Measurements from ENCODE around the gene KCNN1.
"Not testable (repeated sequence)": the region's sequence is repeated elsewhere in the genome, so short reads cannot be mapped to it uniquely, and the experiment has no call there.

Gene KCNN1

DNA sequence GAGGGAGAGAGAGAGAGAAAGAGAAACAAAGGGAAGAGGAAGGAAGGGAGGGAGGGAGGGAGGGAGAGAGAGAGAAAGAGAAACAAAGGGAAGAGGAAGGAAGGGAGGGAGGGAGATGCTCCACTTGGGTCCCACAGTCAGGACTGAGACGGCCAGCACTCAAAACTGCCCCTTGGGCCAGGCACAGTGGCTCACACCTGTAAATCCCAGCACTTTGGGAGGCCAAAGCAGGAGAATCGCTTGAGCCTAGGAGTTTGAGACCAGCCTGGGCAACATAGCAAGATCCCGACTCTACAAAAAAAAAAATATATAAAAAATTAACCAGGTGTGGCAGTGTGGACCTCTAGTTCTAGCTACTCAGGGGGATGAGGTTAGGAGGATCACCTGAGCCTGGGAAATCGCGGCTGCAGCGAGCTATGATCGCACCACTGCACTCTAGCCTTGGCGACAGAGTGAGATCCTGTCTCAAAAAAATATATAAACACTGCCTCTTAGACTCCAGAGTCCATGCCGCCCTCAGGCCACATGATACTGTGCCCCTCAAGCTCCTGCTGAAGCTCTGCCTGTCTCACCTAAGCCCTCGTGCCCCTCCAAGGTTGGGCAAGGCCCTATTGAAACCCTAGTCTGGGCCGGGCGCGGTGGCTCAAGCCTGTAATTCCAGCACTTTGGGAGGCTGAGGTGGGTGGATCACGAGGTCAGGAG is 49.5 kb downstream of the KCNN1 start:
- Mint-ChIP-seq H3K27ac (no peak overlapping the region), H3K4me1 (ENCODE audit: low read depth) (peaks cover 66% of the 10 kb centered on the region), H3K27me3 (no peaks in the 10 kb centered on the region), H3K4me3 (no peak overlapping the region), H3K9me3 (ENCODE audit: low read depth) (no peaks in the 10 kb centered on the region), H3K36me3 (peaks cover 10% of the 10 kb centered on the region)

DNA sequence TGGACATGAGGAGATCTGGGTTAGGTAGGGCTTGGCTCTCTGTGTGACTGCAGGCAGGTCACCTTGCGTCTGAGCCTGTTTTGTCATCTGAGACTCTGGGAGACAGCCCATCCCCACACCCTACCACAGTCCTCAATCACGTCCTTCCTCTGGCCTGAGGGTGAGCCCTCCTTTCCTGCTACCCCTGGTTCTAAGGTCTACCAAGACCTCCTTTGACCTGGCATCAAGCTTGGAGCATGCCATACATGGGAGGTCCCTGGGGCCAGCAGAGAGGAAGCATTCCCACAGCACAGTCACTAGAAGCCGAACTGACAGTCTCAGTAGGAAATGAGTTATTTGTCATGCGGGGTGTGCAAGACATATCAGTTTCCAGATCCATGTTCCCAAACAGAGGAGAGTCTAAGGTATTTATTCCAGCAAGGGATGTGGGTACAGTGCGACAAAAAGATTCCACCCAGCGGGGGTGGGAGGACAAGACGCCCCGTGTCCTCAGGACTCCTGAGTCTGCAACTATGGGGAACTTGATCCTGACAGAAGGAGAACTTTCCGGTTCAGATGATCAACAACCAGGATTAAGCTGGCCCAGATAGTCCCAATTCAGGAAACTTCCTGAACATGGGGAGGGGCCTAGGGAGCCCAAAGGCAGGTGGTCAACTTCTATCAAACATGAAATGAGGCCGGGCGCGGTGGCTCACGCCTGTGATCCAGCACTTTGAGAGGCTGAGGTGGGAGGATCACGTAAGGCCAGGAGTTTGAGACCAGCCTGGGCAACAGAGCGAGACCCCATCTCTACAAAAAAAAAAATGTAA is 50.6 kb downstream of the KCNN1 start:
- H3K4me3 Mint-ChIP-seq, result no peak overlapping the region

DNA sequence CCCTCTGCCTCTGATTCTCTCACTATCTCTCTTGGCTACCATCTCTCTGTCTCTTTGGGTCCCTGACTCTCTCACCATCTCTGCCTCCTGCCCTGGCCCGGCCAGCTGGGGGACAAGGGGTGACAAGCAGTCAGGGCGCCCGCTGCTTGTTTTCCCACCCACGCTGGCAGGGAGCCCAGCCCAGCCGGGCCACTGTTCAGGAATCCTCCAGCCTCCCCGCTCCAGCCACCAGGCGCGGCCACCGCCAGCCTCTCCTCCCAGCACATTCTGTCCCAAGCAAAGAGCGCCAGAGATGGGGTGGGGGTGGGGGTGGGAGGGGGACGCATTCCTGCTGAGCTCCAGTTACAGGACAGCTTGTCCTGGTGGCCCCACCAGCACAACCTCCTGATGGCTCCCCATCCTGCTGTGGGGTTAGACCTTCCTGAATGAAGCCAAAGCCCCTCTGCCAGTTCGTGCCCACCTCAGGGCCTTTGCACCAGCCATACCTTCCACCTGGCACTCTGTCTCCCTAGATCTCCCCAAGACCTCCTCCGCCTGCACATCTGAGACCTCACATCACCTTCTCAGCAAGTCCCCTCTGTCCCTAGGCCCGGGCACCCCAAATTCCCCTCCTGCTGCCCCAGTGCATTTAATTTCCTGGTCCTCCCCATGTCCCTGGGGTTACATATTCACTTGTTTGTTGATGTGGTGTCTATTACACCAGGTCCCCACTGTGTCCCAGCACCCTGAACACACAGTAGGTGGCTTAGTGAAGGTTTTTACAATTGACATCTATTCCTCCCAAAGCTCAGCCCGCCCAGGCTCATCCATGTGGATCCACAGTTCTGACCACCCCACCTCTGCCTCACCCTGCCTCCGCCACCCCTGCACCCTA is 53.5 kb downstream of the KCNN1 start:
- peak overlapping the region; percentile 40 for H3K4me3 Mint-ChIP-seq
- peaks cover 3% of the 10 kb centered on the region for H3K36me3 Mint-ChIP-seq
- peaks cover 70% of the 10 kb centered on the region for H3K4me1 Mint-ChIP-seq (ENCODE audit: low read depth)
- H3K9me3 Mint-ChIP-seq (ENCODE audit: low read depth), result no peaks in the 10 kb centered on the region
- peak overlapping the region; percentile 94 for H3K27ac Mint-ChIP-seq
- no peaks in the 10 kb centered on the region for H3K27me3 Mint-ChIP-seq

More for the DNA sequence above, 50.6 kb downstream of the KCNN1 start:
- Mint-ChIP-seq H3K36me3 (peaks cover 10% of the 10 kb centered on the region), H3K27me3 (no peaks in the 10 kb centered on the region), H3K27ac (peak overlapping the region; percentile 64), H3K4me1 (ENCODE audit: low read depth) (peaks cover 78% of the 10 kb centered on the region), H3K9me3 (ENCODE audit: low read depth) (no peaks in the 10 kb centered on the region)

DNA sequence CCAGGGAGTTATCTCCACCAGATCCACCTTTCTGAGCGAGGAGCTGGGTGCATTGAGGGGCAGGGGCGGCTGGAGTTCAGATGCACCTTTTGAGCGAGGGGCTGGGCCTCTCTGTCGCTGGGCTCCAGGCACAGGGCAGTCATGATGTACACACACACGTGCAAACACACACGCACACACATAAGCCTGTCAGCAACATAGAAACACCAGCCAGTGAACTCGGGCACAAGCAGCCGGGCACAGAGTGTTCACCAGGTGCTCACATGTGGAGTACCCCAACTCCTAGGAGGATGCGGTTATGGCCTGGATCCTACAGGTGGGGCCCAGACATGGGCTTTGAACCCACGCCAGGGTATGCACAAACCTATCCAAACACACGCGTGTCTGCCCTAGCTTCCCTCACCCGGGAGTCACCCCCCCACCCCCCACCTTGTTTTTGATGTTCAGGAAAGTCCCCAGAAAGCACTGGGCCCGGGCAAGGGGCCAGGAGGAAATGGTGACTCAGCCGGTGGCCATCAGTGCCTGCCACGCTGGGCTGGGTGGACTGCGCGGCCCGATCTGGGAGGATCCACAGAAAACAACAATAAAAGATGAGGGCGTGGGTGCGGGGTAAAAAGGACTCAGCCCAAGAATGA is 54.3 kb downstream of the KCNN1 start:
- Mint-ChIP-seq H3K9me3 (ENCODE audit: low read depth) (no peaks in the 10 kb centered on the region), H3K4me3 (peak overlapping the region; percentile 40), H3K4me1 (ENCODE audit: low read depth) (peaks cover 67% of the 10 kb centered on the region), H3K36me3 (no peaks in the 10 kb centered on the region), H3K27ac (peak overlapping the region; percentile 94), H3K27me3 (no peaks in the 10 kb centered on the region)

DNA sequence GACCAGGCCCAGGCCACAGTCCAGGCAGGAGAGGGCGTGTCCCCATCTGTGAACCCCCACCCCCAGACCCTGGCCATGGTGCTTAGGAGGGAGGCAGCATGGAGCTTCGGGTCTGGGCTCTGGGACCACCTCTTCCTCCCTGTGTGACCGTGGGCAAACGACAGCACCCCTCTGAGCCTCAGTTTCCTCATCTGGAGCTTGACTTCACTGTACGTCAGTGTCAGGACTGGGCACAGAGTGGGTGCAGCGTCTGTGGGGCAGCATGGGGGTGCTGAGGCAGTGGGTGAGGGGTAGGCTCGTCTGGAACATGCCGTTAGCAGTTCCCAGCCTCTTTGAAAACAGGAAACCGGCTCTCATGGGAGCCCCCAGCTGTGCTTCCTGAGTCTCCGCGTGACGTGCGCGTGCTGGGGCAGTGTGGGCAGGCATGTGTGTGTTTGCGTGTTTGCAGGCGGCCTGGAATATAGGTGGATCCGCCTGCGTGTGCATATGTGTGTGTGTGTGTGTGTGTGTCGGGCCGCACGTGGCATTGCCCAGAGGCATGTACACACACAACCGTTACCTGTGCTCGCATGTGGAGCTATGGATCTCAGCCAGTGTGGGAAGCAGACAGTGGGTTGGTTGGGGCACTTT is 56.8 kb downstream of the KCNN1 start:
- Mint-ChIP-seq H3K9me3 (ENCODE audit: low read depth) (no peaks in the 10 kb centered on the region), H3K36me3 (no peaks in the 10 kb centered on the region), H3K4me3 (peak overlapping the region; percentile 52), H3K4me1 (ENCODE audit: low read depth) (peaks cover 54% of the 10 kb centered on the region), H3K27ac (peak overlapping the region; percentile 97), H3K27me3 (no peaks in the 10 kb centered on the region)

DNA sequence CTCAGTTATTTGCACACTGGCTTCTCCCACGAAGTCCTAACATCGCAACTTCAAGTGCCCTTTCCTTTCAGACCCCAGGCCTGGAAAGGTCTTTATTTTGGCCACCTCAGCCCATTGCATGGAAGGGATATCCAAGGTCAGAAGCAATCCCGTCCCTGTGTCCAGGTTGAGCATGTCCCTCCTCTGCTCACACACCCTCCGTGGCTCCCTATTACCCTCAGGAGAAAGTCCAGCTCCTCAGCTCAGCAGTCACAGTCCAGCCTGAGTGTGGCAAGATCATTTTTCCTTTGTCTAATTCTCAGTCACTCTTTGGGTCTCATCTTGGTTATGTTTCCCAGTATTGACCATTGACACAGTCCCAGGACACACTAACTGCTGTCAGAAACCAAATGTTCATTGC is 60.2 kb downstream of the KCNN1 start:
- Mint-ChIP-seq H3K4me1 (ENCODE audit: low read depth) (peaks cover 35% of the 10 kb centered on the region), H3K4me3 (no peak overlapping the region), H3K27ac (no peak overlapping the region), H3K27me3 (no peaks in the 10 kb centered on the region), H3K36me3 (no peaks in the 10 kb centered on the region), H3K9me3 (ENCODE audit: low read depth) (no peaks in the 10 kb centered on the region)

DNA sequence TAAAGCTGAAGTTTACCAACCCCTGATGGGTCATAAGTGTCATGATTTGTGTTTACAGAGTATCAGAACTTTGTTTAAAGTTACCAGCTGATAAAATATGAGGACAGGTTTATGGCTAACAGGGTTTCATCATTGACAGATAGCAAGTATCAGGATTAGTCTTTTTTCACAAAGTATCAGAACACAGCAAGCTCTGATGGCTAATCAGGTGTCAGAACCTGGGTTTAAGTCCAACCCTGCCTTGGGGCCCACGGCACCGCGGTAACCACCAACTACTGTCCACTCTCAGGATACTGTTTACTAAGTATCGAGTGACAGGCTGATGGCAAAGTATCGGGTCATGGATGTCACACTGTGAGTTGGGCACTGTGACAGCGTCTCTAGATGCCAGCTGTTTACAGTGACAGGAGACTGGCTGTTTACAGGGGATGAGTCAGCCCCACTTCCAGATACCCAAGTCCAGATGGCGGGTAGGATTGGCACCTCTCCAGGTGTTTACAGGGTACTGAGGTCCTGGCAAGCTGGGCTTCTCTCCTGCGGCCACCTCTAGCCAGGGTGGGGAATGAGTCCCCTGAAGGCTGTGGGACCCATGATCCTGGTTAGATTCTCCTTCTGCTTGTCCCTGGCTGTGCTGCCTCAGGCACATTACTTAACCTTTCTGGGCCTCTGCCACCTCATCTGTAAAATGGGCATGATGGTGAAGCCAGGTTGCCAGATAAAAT is 62.9 kb downstream of the KCNN1 start:
- no peaks in the 10 kb centered on the region for H3K36me3 Mint-ChIP-seq
- H3K9me3 Mint-ChIP-seq (ENCODE audit: low read depth), result no peaks in the 10 kb centered on the region
- H3K4me3 Mint-ChIP-seq, result no peak overlapping the region
- H3K4me1 Mint-ChIP-seq (ENCODE audit: low read depth), result peaks cover 17% of the 10 kb centered on the region
- no peak overlapping the region for H3K27ac Mint-ChIP-seq
- H3K27me3 Mint-ChIP-seq, result no peaks in the 10 kb centered on the region

DNA sequence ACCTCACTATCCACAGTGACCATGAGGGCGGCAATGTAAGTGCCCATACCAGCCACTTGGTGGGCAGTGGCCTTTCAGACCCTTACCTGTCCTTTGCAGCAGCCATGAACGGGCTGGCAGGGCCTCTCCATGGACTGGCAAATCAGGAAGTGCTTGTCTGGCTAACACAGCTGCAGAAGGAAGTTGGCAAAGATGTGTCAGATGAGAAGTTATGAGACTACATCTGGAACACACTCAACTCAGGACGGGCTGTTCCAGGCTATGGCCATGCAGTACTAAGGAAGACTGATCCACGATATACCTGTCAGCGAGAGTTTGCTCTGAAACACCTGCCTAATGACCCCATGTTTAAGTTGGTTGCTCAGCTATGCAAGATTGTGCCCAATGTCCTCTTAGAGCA is 64.5 kb downstream of the KCNN1 start:
- not testable (repeated sequence) for H3K4me3 Mint-ChIP-seq; H3K27me3 Mint-ChIP-seq; H3K27ac Mint-ChIP-seq; H3K36me3 Mint-ChIP-seq; H3K9me3 Mint-ChIP-seq (ENCODE audit: low read depth)
- H3K4me1 Mint-ChIP-seq (ENCODE audit: low read depth), result peaks cover 19% of the 10 kb centered on the region

DNA sequence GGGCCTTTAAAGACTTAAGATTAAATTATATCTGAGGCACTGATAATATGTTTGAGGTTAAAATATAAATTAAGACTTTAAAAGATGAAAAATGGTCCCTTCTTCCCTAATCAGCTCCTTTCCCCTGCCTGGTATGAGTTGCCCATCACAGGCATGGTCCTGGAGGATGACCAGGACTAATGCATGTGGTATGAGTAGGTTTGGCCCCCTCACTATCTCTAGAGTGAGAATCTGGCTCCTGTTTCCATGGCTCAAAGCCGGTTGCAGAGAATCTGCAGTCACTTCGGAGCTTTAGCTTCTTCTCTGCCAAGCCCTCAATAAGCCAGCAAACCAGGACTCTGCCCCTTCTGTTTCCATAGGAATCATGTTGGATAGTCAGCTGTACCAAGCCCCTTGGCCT is 65.2 kb downstream of the KCNN1 start:
- H3K36me3 Mint-ChIP-seq; H3K27ac Mint-ChIP-seq; H3K9me3 Mint-ChIP-seq (ENCODE audit: low read depth); H3K4me3 Mint-ChIP-seq; H3K27me3 Mint-ChIP-seq: not testable (repeated sequence)
- peaks cover 19% of the 10 kb centered on the region for H3K4me1 Mint-ChIP-seq (ENCODE audit: low read depth)

DNA sequence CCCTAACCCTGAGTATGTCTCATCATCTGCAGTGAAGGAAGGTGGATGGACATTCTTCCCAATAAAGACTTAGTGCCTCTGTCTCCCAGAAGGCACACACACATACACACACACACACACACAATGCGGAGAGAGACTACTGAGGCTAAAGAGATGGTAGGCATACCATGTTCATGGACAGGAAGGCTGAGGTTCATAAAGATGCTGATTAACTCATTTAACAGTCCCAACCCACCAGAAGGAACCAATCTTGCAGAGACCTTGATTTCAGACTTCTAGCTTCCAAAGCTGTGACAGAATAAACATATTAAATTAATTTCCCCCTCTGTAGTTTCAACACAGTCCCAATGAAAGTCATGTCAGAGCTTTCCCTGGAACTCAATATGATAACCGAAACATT is 74.1 kb downstream of the KCNN1 start:
- peaks cover 42% of the 10 kb centered on the region for H3K4me1 Mint-ChIP-seq (ENCODE audit: low read depth)
- no peak overlapping the region for H3K4me3 Mint-ChIP-seq
- H3K36me3 Mint-ChIP-seq, result no peaks in the 10 kb centered on the region
- H3K27me3 Mint-ChIP-seq, result no peaks in the 10 kb centered on the region
- no peak overlapping the region for H3K27ac Mint-ChIP-seq
- H3K9me3 Mint-ChIP-seq (ENCODE audit: low read depth), result no peaks in the 10 kb centered on the region

DNA sequence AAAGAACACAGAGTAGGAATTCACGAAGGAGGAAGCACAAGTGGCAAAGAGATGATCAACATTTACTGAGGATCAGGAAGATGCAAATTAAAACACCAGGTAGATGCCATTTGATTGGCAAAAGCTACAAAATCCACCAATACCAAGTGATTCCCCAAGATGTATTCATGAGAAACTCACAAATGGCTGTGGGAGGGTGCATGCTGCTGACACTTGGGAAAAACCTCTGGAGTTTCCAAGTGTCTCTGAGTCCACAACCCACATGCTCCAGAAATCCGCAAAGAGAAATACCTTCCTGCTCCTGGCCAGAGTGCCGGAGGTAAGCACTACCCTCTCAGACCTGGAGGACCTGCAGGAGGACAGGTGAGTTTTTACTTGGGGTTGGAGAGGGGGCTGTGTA is 76.8 kb downstream of the KCNN1 start:
- no peaks in the 10 kb centered on the region for H3K36me3 Mint-ChIP-seq
- H3K27me3 Mint-ChIP-seq, result no peaks in the 10 kb centered on the region
- H3K9me3 Mint-ChIP-seq (ENCODE audit: low read depth), result no peaks in the 10 kb centered on the region
- H3K4me3 Mint-ChIP-seq, result peak overlapping the region; percentile 55
- H3K4me1 Mint-ChIP-seq (ENCODE audit: low read depth), result peaks cover 48% of the 10 kb centered on the region
- H3K27ac Mint-ChIP-seq, result peak overlapping the region; percentile 69

DNA sequence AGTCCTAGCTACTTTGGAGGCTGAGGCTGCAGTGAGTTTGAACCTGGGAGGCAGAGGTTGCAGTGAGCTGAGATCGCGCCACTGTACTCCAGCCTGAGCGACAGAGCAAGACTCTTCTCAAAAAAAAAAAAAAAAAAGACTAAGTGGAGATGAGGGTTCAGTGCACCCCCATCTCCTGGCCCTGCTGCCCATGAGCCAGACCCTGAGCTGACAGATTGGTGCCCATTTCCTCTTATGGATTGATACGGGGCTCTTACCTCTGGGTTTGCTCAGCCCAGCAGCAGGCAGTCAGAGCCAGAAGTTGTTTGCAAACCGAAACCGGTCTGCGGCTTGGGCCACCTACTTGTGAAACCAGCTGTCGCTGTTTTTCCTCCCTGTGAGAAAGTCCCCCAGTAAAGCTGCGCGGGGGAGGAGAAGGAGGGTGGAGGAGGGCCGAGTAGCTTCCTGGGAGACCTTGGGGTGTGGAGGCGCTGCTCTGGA is 78.0 kb downstream of the KCNN1 start:
- Mint-ChIP-seq H3K27me3 (no peaks in the 10 kb centered on the region), H3K4me1 (ENCODE audit: low read depth) (peaks cover 48% of the 10 kb centered on the region), H3K9me3 (ENCODE audit: low read depth) (no peaks in the 10 kb centered on the region)

DNA sequence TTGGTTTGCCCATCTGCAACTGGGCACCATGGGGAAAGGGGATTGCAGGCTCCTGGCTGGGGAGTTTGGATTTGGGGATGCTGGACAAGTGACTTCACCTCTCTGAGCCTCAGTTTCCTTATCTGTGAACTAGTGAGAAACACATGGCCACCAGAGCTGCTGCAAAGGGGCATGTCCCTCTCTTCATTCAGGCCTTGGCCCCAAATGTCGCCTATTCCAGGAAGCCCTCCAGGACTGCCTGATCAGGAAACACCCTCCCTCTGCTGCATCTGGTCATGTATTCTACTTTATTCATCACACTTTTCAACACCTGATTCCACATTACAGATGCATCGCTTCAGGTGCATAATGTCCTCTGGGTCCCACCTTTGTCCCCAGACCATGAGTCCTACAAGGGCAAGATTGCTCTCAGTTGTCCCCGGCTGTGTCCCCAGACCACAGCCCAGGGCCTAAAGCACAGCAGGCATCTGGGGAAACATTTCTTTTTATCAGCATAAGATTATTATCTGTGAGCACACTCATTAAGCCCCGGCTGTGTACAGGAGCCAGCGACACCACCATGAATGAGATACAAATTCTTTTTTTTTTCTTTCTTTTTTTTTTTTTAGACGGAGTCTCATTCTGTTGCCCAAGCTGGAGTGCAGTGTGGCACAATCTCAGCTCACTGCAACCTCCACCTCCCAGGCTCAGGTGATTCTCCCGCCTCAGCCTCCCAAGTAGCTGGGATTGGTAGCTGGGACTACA is 78.6 kb downstream of the KCNN1 start:
- Mint-ChIP-seq H3K27ac (peak overlapping the region; percentile 91), H3K36me3 (no peaks in the 10 kb centered on the region), H3K4me3 (peak overlapping the region; percentile 74), H3K27me3 (no peaks in the 10 kb centered on the region), H3K4me1 (ENCODE audit: low read depth) (peaks cover 54% of the 10 kb centered on the region), H3K9me3 (ENCODE audit: low read depth) (no peaks in the 10 kb centered on the region)

More for the DNA sequence above, 78.0 kb downstream of the KCNN1 start:
- Mint-ChIP-seq H3K27ac (peak overlapping the region; percentile 91), H3K36me3 (no peaks in the 10 kb centered on the region), H3K4me3 (peak overlapping the region; percentile 74)
